GM12878 (cell line): Measurements from ENCODE around the gene RAB3C.
"Not testable (repeated sequence)": the region's sequence is repeated elsewhere in the genome, so short reads cannot be mapped to it uniquely, and the experiment has no call there.

Experiments used
- ATF7 ChIP-seq: fragments of 450-650 bp; IDR thresholded peaks from 2 replicates; pipeline ENCODE4 v1.6.1; 2016; ENCODE audit warnings: low read depth, mild to moderate bottlenecking
- BCL11A ChIP-seq: IDR thresholded peaks from 2 replicates; pipeline ENCODE4 v1.6.1; 2011; ENCODE audit warnings: low read depth, low read length
- CHD1 ChIP-seq: IDR thresholded peaks from 2 replicates; pipeline ENCODE4 v1.6.1; 2012; ENCODE audit warnings: low read depth, low read length, improper control_type of control experiment
- EP300 ChIP-seq, 2 experiments: fragments of 150-350 bp in 1 of 2; IDR thresholded peaks; 2 replicates each; pipeline ENCODE4 v1.6.1; 2011 to 2012; ENCODE audit warnings: low read depth in 2 of 2, low read length in 2 of 2, borderline replicate concordance in 1 of 2, improper control_type of control experiment in 1 of 2, inconsistent platforms in 1 of 2; ENCODE audit not compliant: control insufficient read depth in 1 of 2
- EZH2 ChIP-seq: IDR thresholded peaks from 2 replicates; pipeline ENCODE4 v1.6.1; 2012; ENCODE audit warnings: low read depth, mild to moderate bottlenecking, control low read depth, inconsistent platforms, low read length, borderline replicate concordance; ENCODE audit not compliant: control insufficient read depth
- SP1 ChIP-seq: IDR thresholded peaks from one replicate; pipeline ENCODE4 v1.6.1; 2011; ENCODE audit warnings: low read depth, low read length
- SREBF2 ChIP-seq: IDR thresholded peaks from 2 replicates; pipeline ENCODE4 v1.6.1; 2012; ENCODE audit warnings: mild to moderate bottlenecking, low read length
- SUZ12 ChIP-seq: fragments of 200-600 bp; sonication (generic); IDR thresholded peaks from one replicate; pipeline ENCODE4 v1.6.1; 2018; ENCODE audit warnings: antibody characterized with exemption, mild to moderate bottlenecking; ENCODE audit not compliant: unreplicated experiment
- TAF1 ChIP-seq: IDR thresholded peaks from 2 replicates; pipeline ENCODE4 v1.6.1; 2011; ENCODE audit warnings: mild to moderate bottlenecking, low read depth, low read length, borderline replicate concordance
- YY1 ChIP-seq: IDR thresholded peaks from 2 replicates; pipeline ENCODE4 v1.6.1; 2011; ENCODE audit warnings: low read depth, mild to moderate bottlenecking, low read length
- TF ChIP-seq, protein P1 (sequence below), 3 experiments: IDR thresholded peaks in 2 of 3; conservative IDR thresholded peaks in 1 of 3; 2 replicates each; pipeline ENCODE4 v1.5.1; 2011; ENCODE audit warnings: low read depth in 3 of 3, low read length in 3 of 3, mild to moderate bottlenecking in 3 of 3, control low read depth in 2 of 3, moderate library complexity in 2 of 3, inconsistent platforms in 1 of 3, mixed read lengths in 1 of 3; ENCODE audit not compliant: control insufficient read depth in 2 of 3, insufficient read depth in 1 of 3; ENCODE audit errors: extremely low read depth in 1 of 3
- TF ChIP-seq, protein P2 (sequence below): fragments of 450-650 bp; IDR thresholded peaks from 2 replicates; pipeline ENCODE4 v1.6.1; 2017; ENCODE audit warnings: antibody characterized with exemption, mild to moderate bottlenecking, moderate library complexity
- TF ChIP-seq, protein P3 (sequence below): IDR thresholded peaks from 2 replicates; pipeline ENCODE4 v1.6.1; 2011; ENCODE audit warnings: low read depth, low read length, improper control_type of control experiment, borderline replicate concordance

GRCh38 chr5:58710425-58710824, 127.5 kb downstream of the RAB3C start:
- not testable (repeated sequence) for TF ChIP-seq BCL11A; SP1; ATF7; SREBF2; SUZ12; TAF1; YY1; EZH2; EP300 (IDR thresholded peaks at IDR 0.05; ENCODE audit: borderline replicate concordance in 1 of 2, control insufficient read depth in 1 of 2, low read depth in 2 of 2, low read length in 2 of 2); CHD1
- TF ChIP-seq, protein P1, sequence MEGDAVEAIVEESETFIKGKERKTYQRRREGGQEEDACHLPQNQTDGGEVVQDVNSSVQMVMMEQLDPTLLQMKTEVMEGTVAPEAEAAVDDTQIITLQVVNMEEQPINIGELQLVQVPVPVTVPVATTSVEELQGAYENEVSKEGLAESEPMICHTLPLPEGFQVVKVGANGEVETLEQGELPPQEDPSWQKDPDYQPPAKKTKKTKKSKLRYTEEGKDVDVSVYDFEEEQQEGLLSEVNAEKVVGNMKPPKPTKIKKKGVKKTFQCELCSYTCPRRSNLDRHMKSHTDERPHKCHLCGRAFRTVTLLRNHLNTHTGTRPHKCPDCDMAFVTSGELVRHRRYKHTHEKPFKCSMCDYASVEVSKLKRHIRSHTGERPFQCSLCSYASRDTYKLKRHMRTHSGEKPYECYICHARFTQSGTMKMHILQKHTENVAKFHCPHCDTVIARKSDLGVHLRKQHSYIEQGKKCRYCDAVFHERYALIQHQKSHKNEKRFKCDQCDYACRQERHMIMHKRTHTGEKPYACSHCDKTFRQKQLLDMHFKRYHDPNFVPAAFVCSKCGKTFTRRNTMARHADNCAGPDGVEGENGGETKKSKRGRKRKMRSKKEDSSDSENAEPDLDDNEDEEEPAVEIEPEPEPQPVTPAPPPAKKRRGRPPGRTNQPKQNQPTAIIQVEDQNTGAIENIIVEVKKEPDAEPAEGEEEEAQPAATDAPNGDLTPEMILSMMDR (IDR thresholded peaks at IDR 0.05 in 2 of 3, conservative IDR thresholded peaks at IDR 0.05 in 1 of 3; ENCODE audit: control insufficient read depth in 2 of 3, extremely low read depth in 1 of 3, insufficient read depth in 1 of 3, low read depth in 3 of 3, low read length in 3 of 3): not testable (repeated sequence)
- TF ChIP-seq, protein P2, sequence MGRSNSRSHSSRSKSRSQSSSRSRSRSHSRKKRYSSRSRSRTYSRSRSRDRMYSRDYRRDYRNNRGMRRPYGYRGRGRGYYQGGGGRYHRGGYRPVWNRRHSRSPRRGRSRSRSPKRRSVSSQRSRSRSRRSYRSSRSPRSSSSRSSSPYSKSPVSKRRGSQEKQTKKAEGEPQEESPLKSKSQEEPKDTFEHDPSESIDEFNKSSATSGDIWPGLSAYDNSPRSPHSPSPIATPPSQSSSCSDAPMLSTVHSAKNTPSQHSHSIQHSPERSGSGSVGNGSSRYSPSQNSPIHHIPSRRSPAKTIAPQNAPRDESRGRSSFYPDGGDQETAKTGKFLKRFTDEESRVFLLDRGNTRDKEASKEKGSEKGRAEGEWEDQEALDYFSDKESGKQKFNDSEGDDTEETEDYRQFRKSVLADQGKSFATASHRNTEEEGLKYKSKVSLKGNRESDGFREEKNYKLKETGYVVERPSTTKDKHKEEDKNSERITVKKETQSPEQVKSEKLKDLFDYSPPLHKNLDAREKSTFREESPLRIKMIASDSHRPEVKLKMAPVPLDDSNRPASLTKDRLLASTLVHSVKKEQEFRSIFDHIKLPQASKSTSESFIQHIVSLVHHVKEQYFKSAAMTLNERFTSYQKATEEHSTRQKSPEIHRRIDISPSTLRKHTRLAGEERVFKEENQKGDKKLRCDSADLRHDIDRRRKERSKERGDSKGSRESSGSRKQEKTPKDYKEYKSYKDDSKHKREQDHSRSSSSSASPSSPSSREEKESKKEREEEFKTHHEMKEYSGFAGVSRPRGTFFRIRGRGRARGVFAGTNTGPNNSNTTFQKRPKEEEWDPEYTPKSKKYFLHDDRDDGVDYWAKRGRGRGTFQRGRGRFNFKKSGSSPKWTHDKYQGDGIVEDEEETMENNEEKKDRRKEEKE: not testable (repeated sequence)
- TF ChIP-seq, protein P3, sequence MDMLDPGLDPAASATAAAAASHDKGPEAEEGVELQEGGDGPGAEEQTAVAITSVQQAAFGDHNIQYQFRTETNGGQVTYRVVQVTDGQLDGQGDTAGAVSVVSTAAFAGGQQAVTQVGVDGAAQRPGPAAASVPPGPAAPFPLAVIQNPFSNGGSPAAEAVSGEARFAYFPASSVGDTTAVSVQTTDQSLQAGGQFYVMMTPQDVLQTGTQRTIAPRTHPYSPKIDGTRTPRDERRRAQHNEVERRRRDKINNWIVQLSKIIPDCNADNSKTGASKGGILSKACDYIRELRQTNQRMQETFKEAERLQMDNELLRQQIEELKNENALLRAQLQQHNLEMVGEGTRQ: not testable (repeated sequence)
